Hippocampal formation (tissue), 2 donors: ENCODE results near the gene HOXB2.

ENCODE experiments used
- DNase-seq, 2 donors: peaks; one replicate each; lab custom pipeline; 2025; lab: John Stamatoyannopoulos, UW

Gene HOXB2

DNA sequence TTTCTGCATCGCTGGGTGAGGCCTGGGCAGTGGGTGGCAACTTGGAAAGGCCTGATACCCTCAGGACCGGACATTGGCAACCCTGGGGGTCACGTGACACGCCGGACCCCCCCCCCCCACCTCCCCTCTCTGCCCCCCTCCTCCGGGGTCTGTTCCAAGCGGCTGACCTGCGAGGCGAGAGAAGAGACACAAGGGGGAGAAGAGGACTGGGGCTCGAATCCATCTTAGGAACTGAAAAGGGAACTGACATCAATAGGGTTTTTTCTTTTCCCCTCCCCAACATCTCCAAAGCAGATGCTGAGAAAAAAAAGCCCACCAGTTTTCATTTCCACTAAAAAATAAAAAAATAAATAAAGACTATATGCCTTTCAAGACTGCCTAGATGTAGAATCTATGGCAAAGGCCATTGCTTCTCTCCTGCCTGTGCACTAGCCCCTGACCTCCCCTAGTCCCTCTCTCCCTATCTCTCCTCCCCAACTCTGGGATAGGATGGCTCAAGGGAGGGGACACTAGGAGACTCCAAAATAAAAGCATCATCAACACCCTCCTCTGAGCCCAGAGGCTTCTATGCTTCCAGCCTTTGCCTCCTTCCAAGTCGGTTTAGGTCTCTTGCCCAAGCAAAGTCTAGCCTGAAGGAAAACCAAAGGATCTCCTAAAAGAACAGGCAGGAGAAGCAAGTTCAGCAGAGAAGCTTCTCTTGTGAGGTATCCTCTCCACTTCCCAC is 7.7 kb upstream of the HOXB2 start:
- DNase-seq, result no peak

DNA sequence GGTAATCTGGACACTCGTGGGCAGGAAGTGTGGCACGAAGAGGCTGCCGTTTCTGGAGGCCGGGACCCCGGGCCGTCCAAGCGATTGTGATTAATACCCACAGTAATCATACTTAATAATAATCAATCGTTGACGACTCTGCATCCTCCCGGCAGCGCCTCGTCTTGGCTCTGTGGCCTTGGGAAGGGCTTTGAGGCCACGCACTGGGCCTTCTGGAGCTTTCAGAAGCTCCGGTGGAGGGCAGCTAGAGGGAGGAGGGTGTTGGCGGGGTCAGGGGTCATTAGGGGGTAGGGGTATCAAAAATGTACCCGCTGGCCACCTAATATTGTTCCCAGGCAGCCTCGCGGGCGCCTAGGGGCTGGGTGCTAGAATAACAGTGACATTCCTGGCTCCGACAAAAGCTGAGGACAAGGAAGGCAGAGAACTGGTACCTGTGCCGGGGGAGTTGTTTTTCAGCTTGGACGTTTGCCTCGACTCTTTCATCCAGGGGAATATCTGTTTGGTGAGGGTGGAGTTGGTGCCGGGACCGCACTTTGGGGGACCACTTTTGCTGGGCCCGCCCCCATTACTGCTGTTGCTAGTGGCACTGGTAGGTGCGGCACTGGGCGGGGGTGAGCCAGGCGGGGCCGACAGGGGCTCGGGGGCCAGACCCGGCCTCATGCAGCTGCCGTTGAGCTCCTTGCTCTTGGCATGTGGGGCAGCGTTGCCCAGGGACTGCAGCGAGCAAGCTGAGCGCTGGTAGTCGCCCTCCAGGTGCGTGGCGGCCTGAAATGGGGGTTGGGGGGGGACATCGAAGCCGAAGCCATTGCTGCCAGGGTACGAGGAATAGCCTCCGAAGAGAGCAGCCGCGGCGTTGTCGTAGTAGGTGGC is 6.9 kb upstream of the HOXB2 start:
- no peak for DNase-seq

DNA sequence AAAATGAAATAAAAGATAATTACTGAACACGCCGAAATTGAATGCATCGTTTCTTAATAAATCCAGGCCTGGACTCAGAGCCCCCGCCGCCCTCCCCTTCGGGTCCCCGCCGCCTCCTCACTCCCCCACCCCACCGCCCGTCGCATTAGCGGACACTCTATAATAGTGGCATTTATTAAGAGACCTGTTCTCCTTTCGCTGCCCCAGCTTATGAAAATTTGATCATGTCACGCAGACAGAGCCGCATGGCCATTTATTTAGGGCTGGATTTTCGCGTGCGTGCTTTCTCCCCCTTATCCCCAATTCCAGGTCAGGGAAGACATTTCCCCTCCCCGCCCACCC is 6.3 kb upstream of the HOXB2 start:
- DNase-seq, result no peak

DNA sequence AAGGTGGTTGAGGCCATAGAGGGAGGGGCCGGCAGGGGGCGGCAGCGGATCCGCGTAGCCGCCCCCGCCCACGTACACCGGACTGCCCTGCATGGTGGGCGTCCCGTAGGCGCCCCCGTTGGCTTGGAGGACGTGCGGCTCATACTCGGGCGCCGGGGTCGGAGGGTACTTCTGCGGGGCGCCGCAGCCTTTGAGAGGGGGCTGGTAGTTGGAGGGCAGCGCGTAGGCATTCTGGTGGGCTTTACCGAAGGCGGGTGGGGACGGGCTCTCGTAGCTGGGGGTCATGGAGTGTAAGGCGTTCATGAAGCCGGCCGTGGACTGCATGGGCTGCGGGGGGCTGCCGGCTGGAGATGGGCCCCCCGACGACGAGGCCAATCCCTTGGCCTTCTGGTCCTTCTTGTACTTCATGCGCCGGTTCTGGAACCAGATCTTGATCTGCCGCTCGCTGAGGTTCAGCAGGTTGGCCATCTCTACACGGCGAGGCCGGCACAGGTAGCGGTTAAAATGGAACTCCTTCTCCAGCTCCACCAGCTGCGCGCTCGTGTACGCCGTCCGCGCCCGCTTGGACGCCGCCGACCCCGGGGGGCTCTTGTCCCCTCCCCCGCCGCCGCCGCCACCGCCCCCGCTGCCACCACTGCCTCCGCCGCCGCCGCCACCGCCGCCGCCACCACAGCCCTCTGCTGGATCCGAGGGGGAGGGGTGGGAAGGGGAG is 5.7 kb upstream of the HOXB2 start:
- DNase-seq, result no peak

DNA sequence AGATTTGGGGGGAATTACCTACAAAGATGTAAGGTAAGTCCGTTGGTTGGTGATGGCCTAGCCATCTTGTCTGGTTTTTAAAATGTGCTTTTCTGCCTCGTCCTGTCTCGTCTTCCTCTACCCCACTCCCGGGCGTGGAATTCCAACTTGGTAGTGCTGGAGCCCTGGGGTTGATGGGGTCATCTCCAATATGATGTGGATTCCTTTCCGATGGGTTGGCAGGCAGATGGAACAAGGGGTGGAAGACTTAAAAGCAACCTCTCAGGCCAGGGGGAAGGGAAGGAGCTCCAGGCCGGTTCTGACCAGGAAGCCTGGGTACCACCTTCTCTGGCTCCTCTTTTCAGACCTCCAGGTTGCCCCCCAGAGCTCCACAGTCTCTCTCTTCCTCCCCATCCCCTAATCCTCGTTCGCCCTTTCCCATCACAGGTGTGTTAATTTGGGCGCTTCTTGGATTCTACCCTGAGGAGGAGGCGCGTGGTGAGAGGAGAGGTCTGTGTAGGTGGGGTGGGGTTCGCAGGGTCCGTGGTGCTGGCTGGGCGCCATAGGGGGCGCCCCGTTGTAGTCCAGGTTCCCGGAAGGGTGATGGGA is 5.1 kb upstream of the HOXB2 start:
- DNase-seq, result no peak

DNA sequence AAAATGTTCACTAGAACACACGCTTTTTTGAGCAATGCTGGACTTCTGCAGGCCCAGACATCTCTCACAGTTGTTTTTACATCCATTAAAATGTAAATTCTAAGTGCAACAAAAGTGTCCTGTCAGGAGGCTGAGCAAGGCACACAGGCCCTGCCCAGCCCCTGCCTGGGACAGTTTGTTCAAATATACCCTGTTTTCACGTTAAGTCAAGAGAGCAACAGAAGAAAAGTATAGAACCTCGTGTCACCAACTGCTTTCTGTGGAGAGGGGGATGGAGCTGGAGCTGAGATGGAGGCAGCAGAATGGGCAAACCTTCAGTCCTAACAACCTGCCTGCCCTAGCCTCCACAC is 4.3 kb upstream of the HOXB2 start:
- DNase-seq, result no peak

DNA sequence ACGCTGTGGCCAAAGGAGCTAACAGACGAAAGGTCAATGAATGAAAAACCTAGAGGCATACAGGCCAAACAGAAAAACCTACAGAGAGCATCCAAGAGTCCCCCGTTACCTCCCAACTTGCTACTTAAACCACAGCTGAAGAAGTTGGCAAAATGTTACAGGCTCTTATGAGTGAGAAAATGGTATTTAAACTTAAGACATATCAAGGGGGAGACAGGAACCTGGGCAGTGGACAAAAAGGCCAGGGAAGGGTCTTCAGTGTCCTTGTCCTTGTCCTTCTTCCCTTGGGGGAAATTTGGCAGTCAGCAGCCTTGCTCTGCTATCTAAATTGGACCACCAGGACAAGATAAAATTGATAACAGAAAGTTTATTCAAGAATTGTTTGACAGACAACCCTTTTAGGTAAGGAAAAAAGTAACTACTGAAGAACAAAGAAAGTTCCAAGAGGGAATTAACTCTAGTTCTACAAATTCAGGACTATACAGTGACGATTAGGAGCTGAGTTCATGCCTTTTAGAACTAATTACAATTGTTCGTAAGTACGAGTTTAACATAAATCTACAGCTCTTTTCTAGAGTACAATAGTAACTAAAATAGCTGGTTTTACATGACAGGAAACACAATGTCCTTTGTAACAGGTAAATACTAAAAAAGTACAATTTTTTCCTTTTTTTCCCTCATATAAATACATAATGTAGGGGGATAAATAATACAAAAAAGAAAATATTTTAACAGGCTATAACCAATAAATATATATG is 3.8 kb upstream of the HOXB2 start:
- no peak for DNase-seq

DNA sequence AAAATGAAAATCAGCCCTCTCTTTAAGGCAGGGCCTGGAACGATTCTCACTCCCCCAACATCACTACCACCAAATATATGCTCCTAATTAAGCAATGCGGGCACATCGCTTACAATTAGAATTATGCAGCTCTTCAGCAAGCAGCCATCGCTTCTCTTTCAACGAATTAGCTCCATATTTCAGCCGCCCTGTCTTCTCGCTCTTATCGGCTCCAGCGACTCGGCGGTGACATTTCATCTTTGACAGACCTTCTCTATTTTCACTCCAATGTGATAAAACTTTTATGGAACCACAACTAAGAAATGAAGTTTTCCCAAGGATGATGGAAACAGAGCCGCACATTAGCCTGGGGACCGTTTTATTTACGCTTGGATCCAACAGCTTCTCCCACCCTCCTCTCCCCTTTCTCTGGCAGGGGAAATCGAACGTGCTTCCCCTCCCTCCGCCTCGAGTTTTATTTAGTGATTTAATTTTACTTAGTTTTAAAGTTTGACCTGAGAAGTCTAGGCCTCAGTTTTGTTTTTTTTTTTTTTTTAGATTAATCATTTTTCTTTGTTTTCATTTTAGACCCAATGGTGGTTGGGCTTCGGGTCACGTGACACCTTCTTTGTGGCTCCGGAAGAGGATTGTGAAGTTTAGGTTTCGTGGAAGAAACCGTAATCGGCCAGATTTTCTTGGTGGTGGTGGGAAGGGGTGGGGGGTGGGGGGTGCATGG is 3.1 kb upstream of the HOXB2 start:
- no peak for DNase-seq

DNA sequence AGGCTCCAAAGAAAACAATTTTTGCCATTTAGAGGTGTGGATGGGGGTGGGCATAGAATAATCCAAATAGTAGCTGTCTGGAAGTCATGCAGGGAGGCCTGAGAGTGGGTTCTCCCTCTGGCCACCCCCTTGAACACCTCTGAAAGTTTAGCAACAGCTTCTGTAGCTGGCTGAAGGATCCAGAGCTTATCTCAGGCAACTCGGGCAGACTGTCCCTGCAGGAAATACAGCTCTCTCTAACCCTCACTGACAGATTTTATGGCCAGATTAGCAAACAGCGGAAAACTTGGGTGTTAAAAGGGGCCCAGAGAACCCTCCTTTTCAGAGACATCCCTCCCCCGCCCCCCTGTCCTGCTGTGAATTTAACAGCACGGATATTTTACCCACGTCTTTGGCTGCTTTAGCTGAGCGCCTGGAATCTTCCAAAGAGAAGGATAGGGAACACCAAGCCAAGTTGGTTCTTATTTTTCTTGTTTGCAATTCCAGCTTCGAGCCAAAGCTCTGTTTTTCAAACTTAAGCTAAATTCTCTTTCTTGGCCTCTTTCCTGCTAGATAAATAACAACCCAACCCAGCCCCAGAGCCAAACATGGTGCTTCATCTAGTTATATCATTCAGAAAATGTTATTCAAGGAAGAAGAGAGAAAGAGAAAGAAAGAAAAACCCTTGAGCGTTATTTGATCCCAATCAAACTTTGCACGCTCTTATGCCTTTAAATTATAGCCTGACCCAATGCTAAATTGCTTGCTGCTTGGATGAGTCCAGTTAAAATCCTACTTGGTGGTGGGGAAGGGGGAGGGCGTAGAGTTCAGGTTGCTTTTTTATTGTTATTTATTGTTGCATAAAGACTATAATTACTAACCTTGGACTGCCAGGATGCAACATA is 2.3 kb upstream of the HOXB2 start:
- DNase-seq, result no peak

DNA sequence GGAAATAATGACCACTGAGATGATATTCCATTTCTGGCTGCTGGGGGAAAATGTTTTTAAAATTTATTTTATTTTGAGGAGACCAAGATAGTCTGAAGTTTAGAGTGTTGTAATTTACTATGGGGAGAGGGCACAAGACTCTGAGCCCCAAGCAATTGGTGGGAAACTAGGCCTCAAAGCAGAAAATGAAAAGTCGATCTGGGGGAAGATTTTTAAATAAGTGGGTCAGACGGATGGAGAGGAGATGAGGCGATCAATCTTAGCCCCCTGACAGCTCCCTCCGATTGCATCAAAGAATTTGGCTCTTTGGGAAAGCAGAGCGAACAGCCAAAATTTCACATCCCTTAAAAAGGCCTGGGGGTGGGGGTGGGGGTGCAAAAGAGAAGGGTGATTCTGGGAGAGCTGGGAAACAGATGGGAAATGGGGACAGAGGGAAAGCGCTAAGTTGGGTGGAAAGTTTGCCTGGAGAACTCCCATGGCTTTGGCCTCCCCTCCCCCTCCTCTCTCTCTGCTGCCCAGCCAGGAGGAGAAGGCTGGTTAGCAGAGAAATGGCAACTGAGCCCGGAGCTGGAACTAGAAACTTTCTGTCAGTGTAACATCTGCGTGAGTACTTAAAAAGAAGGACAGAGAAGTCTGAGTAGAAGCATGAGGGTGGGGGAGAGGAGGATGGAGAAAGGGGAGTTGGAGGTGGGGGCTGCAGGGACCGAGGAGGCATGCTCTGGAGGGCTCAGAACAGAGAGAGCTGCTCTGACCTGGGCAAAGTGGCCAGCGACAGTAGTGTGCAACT is 1.4 kb upstream of the HOXB2 start:
- no peak for DNase-seq

DNA sequence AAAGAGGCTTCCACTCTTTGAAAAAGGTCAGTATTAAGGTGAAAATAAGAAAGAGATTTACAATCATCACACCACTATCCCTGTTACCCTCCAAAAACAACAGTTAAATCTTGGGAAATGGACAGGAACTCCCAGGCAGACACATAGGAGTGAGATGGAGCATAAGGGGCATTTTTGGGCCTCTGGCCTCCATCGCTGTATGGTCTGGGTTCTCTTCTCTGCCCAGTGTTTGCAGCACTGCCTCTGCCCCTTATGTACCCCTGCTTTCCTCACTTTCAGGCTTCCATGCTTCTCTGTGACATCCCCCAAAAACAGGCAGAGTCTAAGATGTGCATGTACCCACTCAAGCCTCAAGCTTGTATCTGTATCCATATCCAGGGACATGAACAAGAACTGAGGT is 630 bp upstream of the HOXB2 start:
- DNase-seq, result no peak

DNA sequence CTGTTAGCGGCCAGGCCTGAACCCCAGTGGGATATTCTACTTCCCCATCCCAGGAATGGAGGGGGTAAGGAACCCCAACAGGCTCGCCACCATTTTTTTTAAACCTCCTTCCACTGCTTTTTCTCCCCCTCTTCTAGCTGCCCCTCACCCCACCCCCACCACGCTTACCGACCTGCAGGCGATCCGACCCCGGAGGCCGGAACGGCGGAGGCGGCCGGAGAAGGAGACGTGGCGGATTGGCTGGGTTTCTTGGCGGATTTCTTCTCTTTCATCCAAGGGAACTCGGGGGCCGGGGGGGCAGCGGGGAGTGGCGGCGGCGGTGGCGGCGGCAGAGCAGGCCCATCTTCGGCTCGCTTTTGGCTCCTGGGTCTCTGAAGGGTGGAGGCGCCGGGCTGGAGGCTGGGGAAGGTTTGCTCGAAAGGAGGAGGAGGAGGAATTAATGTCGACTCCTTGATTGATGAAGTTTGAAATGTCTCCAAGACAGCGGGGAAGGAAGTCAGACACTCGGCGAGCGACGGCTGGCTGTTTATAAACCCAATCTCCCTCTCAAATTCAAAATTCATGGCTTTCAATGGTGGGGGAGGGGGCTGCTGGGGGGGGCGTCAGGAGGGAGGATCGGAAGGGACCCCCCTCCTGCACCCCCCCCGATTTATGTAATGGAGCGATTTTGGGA is 424 bp downstream of the HOXB2 start:
- no peak for DNase-seq

DNA sequence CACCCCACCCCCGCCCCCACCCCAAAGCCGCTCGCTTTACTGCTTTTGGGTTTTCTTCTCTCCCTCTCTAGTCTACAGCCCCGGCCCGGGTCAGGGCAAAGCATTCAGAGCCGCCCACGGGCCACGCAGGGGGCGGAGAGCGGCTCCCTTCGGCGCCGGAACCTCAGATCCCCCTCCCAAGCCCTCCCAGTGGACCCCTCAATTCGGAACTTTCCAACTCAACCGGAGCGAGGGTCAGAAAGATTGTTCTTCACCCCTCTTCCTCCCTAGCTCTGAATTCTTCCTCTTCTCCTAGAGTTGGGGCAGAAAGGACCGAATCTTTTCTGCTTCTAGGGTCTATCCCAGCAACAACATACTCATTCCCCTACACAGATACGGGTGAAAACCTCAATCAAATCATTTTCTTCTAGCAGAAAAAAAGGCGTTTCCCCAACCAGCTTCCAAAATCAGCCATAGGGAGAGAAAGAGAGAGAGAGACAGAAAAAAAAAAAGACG is 1.0 kb downstream of the HOXB2 start:
- DNase-seq, result no peak

DNA sequence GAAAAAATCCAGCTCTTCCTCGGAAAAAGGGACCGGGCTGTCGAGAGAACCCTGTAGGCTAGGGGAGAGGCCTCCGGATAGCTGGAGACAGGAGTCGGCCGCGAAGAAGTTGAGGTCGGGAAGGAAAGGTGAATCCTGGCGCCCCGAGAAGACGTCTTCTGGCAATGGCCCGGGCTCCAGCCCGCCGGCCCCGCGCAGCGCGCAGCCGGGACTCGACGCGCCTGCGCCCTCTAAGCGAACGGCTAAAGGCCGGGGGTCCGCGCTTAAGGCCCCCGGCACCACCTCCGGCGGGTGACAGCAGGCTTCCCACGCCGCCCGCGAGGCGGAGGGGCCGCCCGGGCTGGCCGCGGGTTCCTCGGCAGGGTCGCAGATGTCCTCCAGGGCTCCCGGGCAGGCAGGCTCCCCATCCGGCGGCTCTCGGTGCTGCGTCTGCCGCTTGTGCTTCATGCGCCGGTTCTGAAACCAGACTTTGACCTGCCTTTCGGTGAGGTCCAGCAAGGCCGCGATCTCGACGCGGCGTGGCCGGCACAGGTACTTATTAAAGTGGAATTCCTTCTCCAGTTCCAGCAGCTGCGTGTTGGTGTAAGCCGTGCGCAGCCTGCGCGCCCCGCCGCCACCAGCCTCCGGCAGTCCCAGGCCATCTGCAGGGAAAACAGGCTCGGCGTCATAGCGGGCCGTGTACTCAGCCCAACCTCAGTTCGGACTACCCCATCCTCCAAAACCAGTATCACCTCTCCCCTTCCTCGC is 1.6 kb downstream of the HOXB2 start:
- DNase-seq, result no peak

DNA sequence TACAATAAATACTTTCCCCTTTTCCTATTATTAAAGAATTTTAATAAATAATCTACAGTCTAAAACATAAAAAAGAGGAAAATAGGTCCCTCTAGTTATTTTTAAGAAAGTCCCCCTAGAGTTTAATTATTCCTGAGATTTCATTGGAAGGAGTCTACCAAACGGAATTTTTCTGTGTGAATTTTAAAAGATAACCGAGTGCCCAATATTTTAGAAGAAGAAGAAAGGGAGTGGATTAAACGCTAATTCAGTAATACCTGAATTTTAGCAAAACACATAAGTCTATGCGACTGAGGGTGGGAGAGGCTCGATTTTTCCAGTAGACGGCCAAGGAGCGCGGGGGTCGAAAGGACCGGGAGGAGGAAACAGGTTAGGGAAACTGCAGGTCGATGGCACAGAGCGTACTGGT is 2.2 kb downstream of the HOXB2 start:
- no peak for DNase-seq

DNA sequence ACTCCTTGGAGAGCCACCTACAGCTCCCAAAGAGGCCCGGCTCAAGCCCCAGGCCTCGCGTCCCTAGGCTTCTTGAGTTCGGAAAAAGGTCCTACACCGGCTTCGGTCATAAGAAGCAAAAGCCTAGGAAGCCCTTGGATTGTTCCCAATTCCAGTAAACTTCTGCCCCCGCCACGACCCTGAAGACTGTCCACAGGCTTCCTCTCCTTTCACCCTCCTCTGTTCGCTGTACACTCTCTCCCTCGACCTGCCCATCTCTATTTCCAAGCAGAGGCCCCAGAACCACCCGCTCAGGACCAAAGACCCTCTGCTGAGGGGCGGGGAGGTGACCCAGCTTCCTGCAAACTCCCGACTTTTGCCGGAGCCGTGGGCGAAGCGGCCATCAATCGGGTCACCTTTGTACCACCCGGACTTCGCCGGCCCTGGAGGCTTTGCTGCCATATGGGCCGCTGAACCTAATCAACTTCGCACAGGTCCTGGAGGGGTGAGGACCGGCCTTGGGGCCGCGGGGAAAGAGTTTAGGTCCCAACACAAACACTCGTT is 2.7 kb downstream of the HOXB2 start:
- no peak for DNase-seq

DNA sequence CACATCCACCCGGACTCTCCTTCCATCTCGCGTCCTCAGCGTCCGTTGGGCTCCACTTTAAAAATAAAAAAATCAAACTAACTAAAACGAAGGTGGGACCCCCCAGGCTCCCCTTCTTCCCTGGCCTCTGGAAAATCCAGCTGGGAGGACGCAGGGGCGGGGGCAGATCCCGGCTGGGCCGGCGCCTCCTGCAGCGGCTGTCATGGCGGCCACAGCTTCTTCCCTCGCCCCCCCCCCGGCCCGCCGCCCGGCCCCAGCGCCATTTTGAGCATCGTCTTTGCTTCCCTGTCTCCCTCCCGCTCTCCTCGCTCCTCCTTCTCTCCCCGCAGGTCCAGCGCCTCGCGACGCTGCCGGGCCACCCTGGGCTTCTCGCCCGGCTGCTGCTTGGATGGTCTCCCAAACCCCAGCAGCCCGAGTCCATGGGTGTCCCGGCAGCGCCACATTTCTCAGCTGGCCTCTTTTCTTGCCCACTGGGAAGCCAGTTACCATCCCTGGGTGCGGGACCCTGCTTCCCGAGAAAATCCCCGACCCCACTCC is 3.3 kb downstream of the HOXB2 start:
- DNase-seq, result no peak
